Psoas muscle (tissue), 8 donors: ENCODE data around the gene TTLL11. TPM values are rescaled to one million over a fixed set of nuclear protein-coding genes. Genes with fewer than 3 reads are reported as not detected.

ENCODE experiments used
- ATAC-seq, 4 donors: fragments of 200-7000 bp; cut with Tn5 transposase; one replicate each; pipeline ENCODE4 v1.9.1; 2020; ENCODE audit warnings: moderate library complexity in 3 of 4, mild to moderate bottlenecking in 2 of 4
- DNase-seq, 2 donors: peaks; one replicate each; pipeline ENCODE4 v3.0.0-alpha.2; 2020
- H3K27ac ChIP-seq: fragments of 200-600 bp; one replicate; pipeline ENCODE4 v1.8.0; 2022
- H3K27me3 ChIP-seq, 3 donors: fragments of 200-600 bp in 1 of 3; one replicate each; pipeline versions ENCODE4 v1.6.1 to v1.8.0; 2013 to 2022; ENCODE audit warnings: low read length in 2 of 3, mild to moderate bottlenecking in 2 of 3, moderate library complexity in 1 of 3; ENCODE audit not compliant: insufficient read depth in 3 of 3
- H3K36me3 ChIP-seq, 2 donors: fragments of 200-600 bp in 1 of 2; one replicate each; pipeline versions ENCODE4 v1.6.1 to v1.8.0; 2013 to 2022; ENCODE audit warnings: low read depth in 1 of 2, mild to moderate bottlenecking in 1 of 2, moderate library complexity in 1 of 2; ENCODE audit not compliant: insufficient read depth in 1 of 2
- H3K4me1 ChIP-seq: fragments of 200-600 bp; one replicate; pipeline ENCODE4 v1.8.0; 2022
- H3K4me3 ChIP-seq: fragments of 200-600 bp; one replicate; pipeline ENCODE4 v1.8.0; 2022; ENCODE audit warnings: mild to moderate bottlenecking
- H3K9me3 ChIP-seq: fragments of 200-600 bp; one replicate; pipeline ENCODE4 v1.8.0; 2022
- CTCF ChIP-seq: fragments of 200-600 bp; IDR thresholded peaks from one replicate; pipeline ENCODE4 v1.8.0; 2022; ENCODE audit warnings: antibody characterized with exemption
- WGBS, 3 donors: extraction: QIAGEN DNeasy Blood & Tissue Kit; methylation state at CpG; one replicate each; pipeline versions ENCODE4 v1.1.6 to v1.1.7; 2013; 5-methylcytosine and 5-hydroxymethylcytosine counted together
- intact Hi-C, 2 donors: fragments of 100-400 bp; cut with DNase I; formaldehyde crosslinking; loops; one replicate each; pipeline versions ENCODE4 v1.11.0 to v1.14.2; 2022
- polyA plus RNA-seq, 3 donors: library from polyadenylated mRNA; stranded (reverse); fragments of 200-250 nt; gene quantifications; one replicate each; pipeline ENCODE4 v1.2.3, GENCODE V29; 2013
- total RNA-seq, 4 donors: library from RNA; stranded (reverse); fragmentation: NEBNext Ultra II Directional in 2 of 4; extraction: Animal tissue kit (Norgen Biotek cat#: 25700) in 2 of 4; gene quantifications; one replicate each; pipeline versions ENCODE4 v1.2.1 to v1.2.4, GENCODE V29; 2021 to 2023
- donor health status: healthy with polysubstance abuse.
- donor health status: DM: no; HTN: no; CAD: no; lungs with moderate emphysema.
- donor health status: Bipolar disorder and iron deficiency.
- donor health status: healthy.
- donor health status: DM: yes; HTN: yes; CAD: no.
- donor health status: DM: no; HTN: no; CAD: no.
- donor health status: DM: no; HTN: no; CAD: no.
- donor health status: DM: yes; HTN: yes; CAD: no.

The TTLL11 gene
- total and polyA plus RNA-seq, 7 donors: 15.1 to 56.4 (median 19.3) TPM

GRCh38 chr9:121999556-121999955, 93.6 kb downstream of the TTLL11 start:
- WGBS, 3 donors: 94 to 97% (median 94%) methylated on average over 3 of the region's 3 CpGs
- Histone ChIP-seq H3K4me3 (no peak overlapping the region), H3K36me3 (no peaks in the 10 kb centered on the region), H3K27me3 (no peaks in the 10 kb centered on the region), H3K4me1 (peaks cover 41% of the 10 kb centered on the region), H3K9me3 (no peaks in the 10 kb centered on the region), H3K27ac (no peak overlapping the region)
- ATAC-seq (no peak), DNase-seq (no peak)
- TF ChIP-seq CTCF: no peak
- intact Hi-C loops: loop anchor here in 1 of 2 donors (10.0 kb wide), 1 partner anchor 135 kb away; no protein-coding TSS in a partner anchor

GRCh38 chr9:121998513-121999049, 94.5 kb downstream of the TTLL11 start:
- no peak for ATAC-seq
- Histone ChIP-seq H3K27me3 (no peaks in the 10 kb centered on the region), H3K36me3 (no peaks in the 10 kb centered on the region), H3K27ac (no peak overlapping the region), H3K4me3 (no peak overlapping the region), H3K9me3 (no peaks in the 10 kb centered on the region), H3K4me1 (peaks cover 41% of the 10 kb centered on the region)
- TF ChIP-seq CTCF: no peak
- intact Hi-C loops: loop anchor here in 1 of 2 donors (10.0 kb wide), 1 partner anchor 134 kb away; no protein-coding TSS in a partner anchor
- DNase-seq: no peak
- 85 to 97% (median 94%) methylated on average over 7 of the region's 7 CpGs for WGBS, 3 donors

- no peak overlapping the region for H3K27ac ChIP-seq
- no peak overlapping the region for H3K4me3 ChIP-seq
- 67 to 78% (median 71%) methylated on average over 7 of the region's 7 CpGs for WGBS, 3 donors
- no peak for DNase-seq
- peaks cover 36% of the 10 kb centered on the region for H3K4me1 ChIP-seq
- TF ChIP-seq CTCF: no peak
- no peak for ATAC-seq
- intact Hi-C loops: loop anchor here in 1 of 2 donors (10.0 kb wide), 1 partner anchor 133 kb away; no protein-coding TSS in a partner anchor
- no peaks in the 10 kb centered on the region for H3K27me3 ChIP-seq
- H3K9me3 ChIP-seq: no peaks in the 10 kb centered on the region
- no peaks in the 10 kb centered on the region for H3K36me3 ChIP-seq
Observed at GRCh38 chr9:121997791-121998190, 95.3 kb downstream of the TTLL11 start.

GRCh38 chr9:121996783-121997182, 96.3 kb downstream of the TTLL11 start:
- Histone ChIP-seq H3K27ac (no peak overlapping the region), H3K4me3 (no peak overlapping the region), H3K36me3 (no peaks in the 10 kb centered on the region), H3K4me1 (peaks cover 32% of the 10 kb centered on the region), H3K9me3 (no peaks in the 10 kb centered on the region), H3K27me3 (no peaks in the 10 kb centered on the region)
- 89 to 93% (median 91%) methylated on average over 4 of the region's 4 CpGs for WGBS, 3 donors
- ATAC-seq (no peak), DNase-seq (no peak)
- intact Hi-C loops: loop anchor here in 1 of 2 donors (10.0 kb wide), 1 partner anchor 132 kb away; no protein-coding TSS in a partner anchor
- no peak for TF ChIP-seq CTCF

- no peak for ATAC-seq
- Histone ChIP-seq H3K27ac (no peak overlapping the region), H3K9me3 (no peaks in the 10 kb centered on the region), H3K27me3 (no peaks in the 10 kb centered on the region), H3K4me3 (no peak overlapping the region), H3K4me1 (peaks cover 33% of the 10 kb centered on the region), H3K36me3 (no peaks in the 10 kb centered on the region)
- TF ChIP-seq CTCF: no peak
- intact Hi-C loops: loop anchor here in 1 of 2 donors (10.0 kb wide), 1 partner anchor 131 kb away; no protein-coding TSS in a partner anchor
- no peak for DNase-seq
- WGBS, 3 donors: 57 to 82% (median 75%) methylated on average over 5 of the region's 5 CpGs
Observed at GRCh38 chr9:121995997-121996396, 97.1 kb downstream of the TTLL11 start.
